CD14-positive monocyte (primary cell): ENCODE measurements around the gene ZXDC. TPM values are rescaled to one million over a fixed set of nuclear protein-coding genes. Genes with fewer than 3 reads are reported as not detected.

ENCODE experiments used
- DNase-seq, 3 donors: peaks; one replicate each; pipeline ENCODE4 v3.0.0-alpha.2; 2011 to 2022
- H2AFZ ChIP-seq: 2 replicates; pipeline ENCODE4 v1.6.0; 2012; ENCODE audit warnings: mild to moderate bottlenecking, low read depth, low read length, inconsistent platforms; ENCODE audit not compliant: insufficient read depth, poor library complexity, severe bottlenecking
- H3K27ac ChIP-seq, 2 donors: 1 replicate in 1 of 2; 2 replicates in 1 of 2; pipeline ENCODE4 v1.5.1; 2012 to 2013; ENCODE audit warnings: low read length in 2 of 2, control low read depth in 1 of 2, inconsistent platforms in 1 of 2, low read depth in 1 of 2, mild to moderate bottlenecking in 1 of 2
- H3K27me3 ChIP-seq, 2 donors: one replicate each; pipeline versions ENCODE4 v1.6.0 to v1.6.1; 2011 to 2013; ENCODE audit warnings: low read length in 2 of 2; ENCODE audit not compliant: control insufficient read depth in 2 of 2, insufficient read depth in 2 of 2
- H3K36me3 ChIP-seq, 2 donors: replicated peaks in 1 of 2; 1 replicate in 1 of 2; 2 replicates in 1 of 2; pipeline versions ENCODE4 v1.5.1 to v1.6.1; 2012 to 2013; ENCODE audit warnings: low read length in 2 of 2, control low read depth in 1 of 2, inconsistent platforms in 1 of 2, mild to moderate bottlenecking in 1 of 2; ENCODE audit not compliant: insufficient read depth in 2 of 2, control insufficient read depth in 1 of 2
- H3K4me1 ChIP-seq, 2 donors: 1 replicate in 1 of 2; 2 replicates in 1 of 2; pipeline versions ENCODE4 v1.5.1 to v1.6.1; 2012 to 2013; ENCODE audit warnings: low read length in 2 of 2, control low read depth in 1 of 2, inconsistent platforms in 1 of 2, mild to moderate bottlenecking in 1 of 2, moderate library complexity in 1 of 2; ENCODE audit not compliant: insufficient read depth in 2 of 2, control insufficient read depth in 1 of 2
- H3K4me2 ChIP-seq: replicated peaks from 2 replicates; pipeline ENCODE3; 2012; ENCODE audit warnings: low read length, moderate library complexity, mild to moderate bottlenecking; ENCODE audit not compliant: poor library complexity, severe bottlenecking; ENCODE audit errors: extremely low read depth
- H3K4me3 ChIP-seq, 3 experiments: fragments of 200-600 bp in 1 of 3; sonication (generic) in 1 of 3; replicated peaks in 1 of 3; 1 replicate in 2 of 3; 2 replicates in 1 of 3; pipeline ENCODE4 v1.5.1; 2011 to 2013; ENCODE audit warnings: low read length in 3 of 3, mild to moderate bottlenecking in 3 of 3, control low read depth in 2 of 3, low read depth in 2 of 3, inconsistent platforms in 1 of 3, moderate library complexity in 1 of 3
- H3K79me2 ChIP-seq: 2 replicates; pipeline ENCODE4 v1.6.0; 2012; ENCODE audit warnings: mild to moderate bottlenecking, control low read depth, inconsistent platforms, low read length, moderate library complexity; ENCODE audit not compliant: insufficient read depth
- H3K9ac ChIP-seq: 2 replicates; pipeline ENCODE4 v1.6.0; 2017; ENCODE audit warnings: low read length, mild to moderate bottlenecking; ENCODE audit not compliant: insufficient read depth, poor library complexity, severe bottlenecking
- H3K9me3 ChIP-seq, 2 donors: replicated peaks in 1 of 2; 1 replicate in 1 of 2; 2 replicates in 1 of 2; pipeline versions ENCODE4 v1.5.1 to v1.6.1; 2012 to 2013; ENCODE audit warnings: low read length in 2 of 2, control low read depth in 1 of 2; ENCODE audit not compliant: control insufficient read depth in 1 of 2, insufficient read depth in 1 of 2
- H4K20me1 ChIP-seq: 2 replicates; pipeline ENCODE4 v1.6.0; 2012; ENCODE audit warnings: mild to moderate bottlenecking, low read length, control low read depth, moderate library complexity; ENCODE audit not compliant: insufficient read depth
- H3K27ac Mint-ChIP-seq, 7 donors: one replicate each; pipeline ENCODE4 v1.8.0; 2020; ENCODE audit warnings: mild to moderate bottlenecking in 7 of 7, mixed read lengths in 7 of 7, moderate library complexity in 6 of 7, inconsistent platforms in 2 of 7
- H3K27me3 Mint-ChIP-seq, 3 donors: one replicate each; pipeline ENCODE4 v1.8.0; 2021 to 2022; ENCODE audit warnings: low read depth in 3 of 3, mild to moderate bottlenecking in 3 of 3, mixed read lengths in 3 of 3, moderate library complexity in 3 of 3, inconsistent platforms in 1 of 3
- H3K36me3 Mint-ChIP-seq, 2 donors: one replicate each; pipeline ENCODE4 v1.8.0; 2020; ENCODE audit warnings: mixed read lengths in 2 of 2, inconsistent platforms in 1 of 2, mild to moderate bottlenecking in 1 of 2
- H3K4me1 Mint-ChIP-seq: one replicate; pipeline ENCODE4 v1.8.0; 2020; ENCODE audit warnings: mild to moderate bottlenecking, mixed read lengths
- H3K4me3 Mint-ChIP-seq, 2 donors: one replicate each; pipeline ENCODE4 v1.8.0; 2020; ENCODE audit warnings: mild to moderate bottlenecking in 2 of 2, mixed read lengths in 2 of 2, moderate library complexity in 1 of 2
- H3K9me3 Mint-ChIP-seq, 7 donors: one replicate each; pipeline ENCODE4 v1.8.0; 2020 to 2022; ENCODE audit warnings: mixed read lengths in 7 of 7, mild to moderate bottlenecking in 6 of 7, moderate library complexity in 6 of 7, inconsistent platforms in 2 of 7
- CTCF ChIP-seq: fragments of 200-600 bp; IDR thresholded peaks from one replicate; pipeline ENCODE4 v1.8.0; 2022; ENCODE audit warnings: antibody characterized with exemption, mild to moderate bottlenecking
- WGBS: methylation state at CpG from one replicate; pipeline ENCODE4 v1.1.5; 2013; ENCODE audit warnings: missing lambda C conversion rate; ENCODE audit not compliant: insufficient coverage; 5-methylcytosine and 5-hydroxymethylcytosine counted together
- intact Hi-C, 2 donors: fragments of 100-400 bp; cut with micrococcal nuclease; formaldehyde crosslinking; loops; one replicate each; pipeline versions ENCODE4 v1.15.0 to v1.15.1; 2023
- polyA plus RNA-seq, 3 donors: library from polyadenylated mRNA; depleted of rRNA in 1 of 3; unstranded in 2 of 3; stranded (reverse) in 1 of 3; fragments of 300-500 nt in 2 of 3; fragments of >200 nt in 1 of 3; fragmentation: Illumina TruSeq in 2 of 3; gene quantifications; 1 replicate in 2 of 3; 2 replicates in 1 of 3; pipeline ENCODE4 v1.2.3, GENCODE V29; 2012 to 2021

The ZXDC gene
- polyA plus RNA-seq, 3 donors = 6.3 to 44.8 (median 9.7) TPM

GRCh38 chr3:126460381-126460780 is 15.3 kb downstream of the ZXDC start:
- Histone ChIP-seq H3K9me3 (no peaks in the 10 kb centered on the region), H3K9ac (no peak overlapping the region), H3K4me1 (peaks cover 12 to 14% of the 10 kb centered on the region in 2 donors), H3K27ac (peak overlapping the region in 1 of 2 donors; percentile 28), H3K79me2 (peaks cover 94% of the 10 kb centered on the region), H3K4me2 (no peak overlapping the region), H3K4me3 (no peak overlapping the region), H2AFZ (no peak overlapping the region), H3K27me3 (no peaks in the 10 kb centered on the region), H4K20me1 (peaks cover 100% of the 10 kb centered on the region), H3K36me3 (peaks cover 88 to 100% of the 10 kb centered on the region in 2 donors)
- intact Hi-C loops = loop anchor here in 1 of 2 donors (10.0 kb wide), 1 partner anchor 106 kb away; the partner anchor contains the start of gene KLF15
- H3K9me3 Mint-ChIP-seq = no peaks in the 10 kb centered on the region
- H3K36me3 Mint-ChIP-seq = peaks cover 81 to 97% of the 10 kb centered on the region in 2 donors
- WGBS = 77% methylated on average over 5 of the region's 7 CpGs
- no peak overlapping the region for H3K4me3 Mint-ChIP-seq
- peak overlapping the region in 4 of 7 donors; percentile 8 to 21 (median 20) for H3K27ac Mint-ChIP-seq
- peaks cover 9% of the 10 kb centered on the region for H3K4me1 Mint-ChIP-seq
- no peak for DNase-seq
- TF ChIP-seq CTCF = no peak
- no peaks in the 10 kb centered on the region for H3K27me3 Mint-ChIP-seq

- Mint-ChIP-seq H3K9me3 (no peaks in the 10 kb centered on the region), H3K36me3 (peaks cover 84 to 97% of the 10 kb centered on the region in 2 donors), H3K4me3 (no peak overlapping the region), H3K27ac (no peak overlapping the region), H3K27me3 (no peaks in the 10 kb centered on the region), H3K4me1 (peaks cover 6% of the 10 kb centered on the region)
- Histone ChIP-seq H3K79me2 (peaks cover 94% of the 10 kb centered on the region), H4K20me1 (peaks cover 100% of the 10 kb centered on the region), H3K4me1 (peaks cover 5 to 8% of the 10 kb centered on the region in 2 donors), H3K9me3 (no peaks in the 10 kb centered on the region), H3K9ac (no peak overlapping the region), H3K27me3 (no peaks in the 10 kb centered on the region), H3K27ac (peak overlapping the region in 1 of 2 donors; percentile 28), H2AFZ (no peak overlapping the region), H3K4me2 (no peak overlapping the region), H3K4me3 (no peak overlapping the region), H3K36me3 (peaks cover 88 to 100% of the 10 kb centered on the region in 2 donors)
- 94% methylated on average over 6 of the region's 9 CpGs for WGBS
- intact Hi-C loops = loop anchor here in 1 of 2 donors (10.0 kb wide), 1 partner anchor 105 kb away; the partner anchor contains the start of gene KLF15
- no peak for DNase-seq
- TF ChIP-seq CTCF = no peak
These were observed 15.9 kb downstream of the ZXDC start for GRCh38 chr3:126459763-126460127.
